D721Med (cell line): ENCODE data around the gene CASP6.

Experiments used
- DNase-seq: peaks from one replicate; pipeline ENCODE4 v3.0.0; 2011; ENCODE audit warnings: low spot score; ENCODE audit not compliant: insufficient read length
- FAIRE-seq: peaks from 2 replicates; lab custom pipeline; 2011; peaks lifted over from hg19 to GRCh38; lab: Jason Lieb, UNC
- CTCF ChIP-seq: IDR thresholded peaks from 2 replicates; pipeline ENCODE4 v1.5.1; 2012; ENCODE audit warnings: mild to moderate bottlenecking, control low read depth; ENCODE audit not compliant: insufficient read depth; ENCODE audit errors: missing control alignments

Gene CASP6

GRCh38 chr4:109730619-109731545, 27.6 kb upstream of the CASP6 start:
- DNase-seq (no peak), FAIRE-seq (no peak)
- TF ChIP-seq CTCF = no peak

- no peak for TF ChIP-seq CTCF
- FAIRE-seq = no peak
- peak; percentile 57 for DNase-seq
Measured at GRCh38 chr4:109729718-109730618, 26.7 kb upstream of the CASP6 start, which contains the start of gene PLA2G12A. Gene PLA2G12A, minus strand, starts transcription at chr4:109730070. Its CDS starts 261 bp downstream, at chr4:109729809.

- DNase-seq = no peak
- no peak for TF ChIP-seq CTCF
- no peak for FAIRE-seq
Measured at GRCh38 chr4:109729117-109729717, 26.0 kb upstream of the CASP6 start.

- DNase-seq = no peak
- FAIRE-seq = no peak
- no peak for TF ChIP-seq CTCF
Measured at GRCh38 chr4:109728385-109728784, 25.1 kb upstream of the CASP6 start.

- TF ChIP-seq CTCF = no peak
- FAIRE-seq (no peak), DNase-seq (no peak)
Measured at GRCh38 chr4:109723110-109723509, 19.9 kb upstream of the CASP6 start.

- no peak for FAIRE-seq
- no peak for TF ChIP-seq CTCF
Measured at GRCh38 chr4:109722357-109722756, 19.1 kb upstream of the CASP6 start.

More at GRCh38 chr4:109722357-109722756, 19.1 kb upstream of the CASP6 start:
- no peak for DNase-seq
